SK-N-MC (cell line): ENCODE results near the gene SLC15A3.

Experiments
- EZH2 ChIP-seq: fragments of 200-600 bp; sonication (generic); IDR thresholded peaks from one replicate; pipeline ENCODE4 v1.6.1; 2017; ENCODE audit warnings: antibody characterized with exemption
- FOXP2 ChIP-seq: optimal IDR thresholded peaks from 2 replicates; pipeline ENCODE3; 2011; ENCODE audit warnings: mild to moderate bottlenecking, moderate library complexity; ENCODE audit not compliant: insufficient read depth; ENCODE audit errors: extremely low read length, control extremely low read depth
- POLR2AphosphoS5 ChIP-seq: IDR thresholded peaks from 2 replicates; pipeline ENCODE4 v1.6.1; 2012; ENCODE audit warnings: mild to moderate bottlenecking, low read depth, low read length, borderline replicate concordance

- TF ChIP-seq EZH2 (no peak), POLR2AphosphoS5 (no peak), FOXP2 (no peak)
Observed at GRCh38 chr11:60902625-60903024, 49.4 kb downstream of the SLC15A3 start.
